GM12872 (cell line): ENCODE measurements around the gene EDIL3.

ENCODE experiments used
- TF ChIP-seq, protein P1 (sequence below): IDR thresholded peaks from 3 replicates; pipeline ENCODE4 v1.5.1; 2011; ENCODE audit warnings: low read depth, mild to moderate bottlenecking, low read length, moderate library complexity; ENCODE audit not compliant: insufficient read depth

EDIL3 gene

GRCh38 chr5:84251503-84251902 is 133.2 kb downstream of the EDIL3 start:
- TF ChIP-seq, protein P1, sequence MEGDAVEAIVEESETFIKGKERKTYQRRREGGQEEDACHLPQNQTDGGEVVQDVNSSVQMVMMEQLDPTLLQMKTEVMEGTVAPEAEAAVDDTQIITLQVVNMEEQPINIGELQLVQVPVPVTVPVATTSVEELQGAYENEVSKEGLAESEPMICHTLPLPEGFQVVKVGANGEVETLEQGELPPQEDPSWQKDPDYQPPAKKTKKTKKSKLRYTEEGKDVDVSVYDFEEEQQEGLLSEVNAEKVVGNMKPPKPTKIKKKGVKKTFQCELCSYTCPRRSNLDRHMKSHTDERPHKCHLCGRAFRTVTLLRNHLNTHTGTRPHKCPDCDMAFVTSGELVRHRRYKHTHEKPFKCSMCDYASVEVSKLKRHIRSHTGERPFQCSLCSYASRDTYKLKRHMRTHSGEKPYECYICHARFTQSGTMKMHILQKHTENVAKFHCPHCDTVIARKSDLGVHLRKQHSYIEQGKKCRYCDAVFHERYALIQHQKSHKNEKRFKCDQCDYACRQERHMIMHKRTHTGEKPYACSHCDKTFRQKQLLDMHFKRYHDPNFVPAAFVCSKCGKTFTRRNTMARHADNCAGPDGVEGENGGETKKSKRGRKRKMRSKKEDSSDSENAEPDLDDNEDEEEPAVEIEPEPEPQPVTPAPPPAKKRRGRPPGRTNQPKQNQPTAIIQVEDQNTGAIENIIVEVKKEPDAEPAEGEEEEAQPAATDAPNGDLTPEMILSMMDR = no peak

- TF ChIP-seq, protein P1 = no peak
Measured at GRCh38 chr5:84249918-84250630, 134.6 kb downstream of the EDIL3 start.

DNA sequence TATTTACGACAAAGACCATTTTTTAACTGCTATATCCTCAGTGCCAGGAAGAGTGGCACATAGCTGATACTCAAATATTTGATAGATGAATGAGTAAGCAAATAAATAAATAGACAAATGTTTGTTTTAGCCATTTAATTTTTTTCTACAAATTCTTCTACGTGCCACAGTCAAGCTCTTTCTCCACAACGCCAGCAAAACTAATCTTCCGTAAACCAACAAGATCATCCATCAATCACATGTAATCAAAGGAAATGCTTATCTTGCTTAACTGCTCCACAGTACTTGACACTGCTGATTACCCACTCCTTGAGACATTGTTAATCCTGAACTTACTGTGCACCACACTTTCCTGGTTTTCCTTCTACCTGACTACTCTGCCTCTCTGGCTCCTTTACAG is 136.7 kb downstream of the EDIL3 start:
- TF ChIP-seq, protein P1 = no peak

GRCh38 chr5:84242286-84242685 is 142.4 kb downstream of the EDIL3 start:
- TF ChIP-seq, protein P1 = no peak

DNA sequence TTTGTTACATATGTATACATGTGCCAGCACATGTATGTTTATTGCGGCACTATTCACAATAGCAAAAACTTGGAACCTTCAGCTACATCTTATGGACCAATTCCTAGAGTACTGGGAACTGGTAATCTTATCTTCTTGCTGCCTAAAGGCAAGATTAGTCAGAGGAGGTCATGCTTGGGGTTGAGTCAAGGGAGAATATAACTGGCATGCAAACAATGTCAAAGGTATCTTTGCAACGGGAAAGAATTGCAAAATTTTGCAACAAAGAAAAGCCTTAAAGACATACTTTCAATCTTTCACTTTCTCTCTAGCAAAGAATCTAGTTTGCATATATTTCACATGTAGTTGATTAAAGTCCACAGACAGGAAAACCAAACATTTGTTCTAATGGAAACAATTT is 145.2 kb downstream of the EDIL3 start:
- TF ChIP-seq, protein P1 = no peak

GRCh38 chr5:84237126-84237525 is 147.6 kb downstream of the EDIL3 start:
- TF ChIP-seq, protein P1 = no peak

DNA sequence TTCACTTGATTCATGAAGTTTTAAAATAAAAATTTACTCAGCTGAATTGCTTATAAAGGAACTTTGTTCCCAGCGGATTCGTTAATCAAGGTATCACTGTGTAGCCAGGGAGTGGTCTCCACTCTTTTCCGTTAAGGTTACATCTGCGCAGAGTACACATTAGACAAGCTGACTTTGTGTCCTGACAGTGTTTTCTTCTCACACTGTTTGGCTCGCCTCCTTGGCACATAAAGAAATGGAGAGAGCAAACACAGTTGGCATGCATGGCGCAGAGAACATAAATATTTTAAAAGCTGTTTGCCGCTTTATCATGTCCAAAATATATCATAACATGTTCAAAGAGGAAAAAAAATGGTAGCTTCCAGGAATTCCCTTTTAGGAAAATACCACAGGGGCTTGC is 153.2 kb downstream of the EDIL3 start:
- TF ChIP-seq, protein P1 = no peak
